SH-SY5Y (cell line): Measurements from ENCODE around the gene SEMA5B.

Experiments used
- GATA2 ChIP-seq: IDR thresholded peaks from 2 replicates; pipeline ENCODE4 v1.6.1; 2011; ENCODE audit warnings: mild to moderate bottlenecking, low read depth, low read length
- GATA3 ChIP-seq: IDR thresholded peaks from 2 replicates; pipeline ENCODE4 v1.6.1; 2011; ENCODE audit warnings: low read depth, mild to moderate bottlenecking, low read length, moderate library complexity

- TF ChIP-seq GATA2 (peak; percentile 82), GATA3 (peak; percentile 82)
These were observed 141.3 kb downstream of the SEMA5B start for GRCh38 chr3:122886251-122886650.
